Liver (tissue), 9 donors: ENCODE results near the gene LYG1. TPM values are rescaled to one million over a fixed set of nuclear protein-coding genes. Genes with fewer than 3 reads are reported as not detected.

ENCODE experiments used
- DNase-seq: peaks from one replicate; pipeline ENCODE4 v3.0.0-alpha.2; 2017; ENCODE audit warnings: low spot score
- H3K27ac ChIP-seq, 2 donors: one replicate each; pipeline ENCODE4 v1.7.0; 2013; ENCODE audit warnings: inconsistent platforms in 2 of 2, low read length in 2 of 2, control low read depth in 1 of 2, low read depth in 1 of 2, mild to moderate bottlenecking in 1 of 2
- H3K27me3 ChIP-seq, 4 donors: one replicate each; pipeline versions ENCODE4 v1.6.1 to v1.7.0; 2013; ENCODE audit warnings: low read length in 3 of 4, inconsistent platforms in 1 of 4, mild to moderate bottlenecking in 1 of 4, moderate library complexity in 1 of 4; ENCODE audit not compliant: control insufficient read depth in 4 of 4, insufficient read depth in 4 of 4
- H3K36me3 ChIP-seq, 4 donors: one replicate each; pipeline versions ENCODE4 v1.6.1 to v1.7.0; 2013; ENCODE audit warnings: low read length in 3 of 4, mild to moderate bottlenecking in 3 of 4, low read depth in 1 of 4, moderate library complexity in 1 of 4; ENCODE audit not compliant: control insufficient read depth in 4 of 4, insufficient read depth in 3 of 4
- H3K4me1 ChIP-seq, 4 donors: one replicate each; pipeline versions ENCODE4 v1.6.1 to v1.7.0; 2013; ENCODE audit warnings: low read length in 3 of 4, mild to moderate bottlenecking in 3 of 4, moderate library complexity in 1 of 4; ENCODE audit not compliant: control insufficient read depth in 4 of 4, insufficient read depth in 4 of 4
- H3K4me3 ChIP-seq, 3 donors: one replicate each; pipeline versions ENCODE4 v1.6.1 to v1.7.0; 2013; ENCODE audit warnings: low read length in 3 of 3, control low read depth in 1 of 3, low read depth in 1 of 3, mild to moderate bottlenecking in 1 of 3
- H3K9ac ChIP-seq, 2 donors: one replicate each; pipeline ENCODE4 v1.7.0; 2013; ENCODE audit warnings: low read length in 2 of 2, mild to moderate bottlenecking in 2 of 2, moderate library complexity in 2 of 2, control low read depth in 1 of 2, low read depth in 1 of 2
- H3K9me3 ChIP-seq, 4 donors: one replicate each; pipeline versions ENCODE4 v1.6.1 to v1.7.0; 2013; ENCODE audit warnings: low read length in 3 of 4; ENCODE audit not compliant: control insufficient read depth in 4 of 4
- ATF3 ChIP-seq: IDR thresholded peaks from 2 replicates; pipeline ENCODE4 v1.6.1; 2016; ENCODE audit warnings: antibody characterized with exemption
- CTCF ChIP-seq: fragments of 150-350 bp; IDR thresholded peaks from 2 replicates; pipeline ENCODE4 v1.5.1; 2017; ENCODE audit warnings: improper control_type of control experiment, low read depth, low read length; ENCODE audit not compliant: missing input control
- EGR1 ChIP-seq, 2 donors: IDR thresholded peaks; 2 replicates each; pipeline ENCODE4 v1.6.1; 2016 to 2018; ENCODE audit warnings: antibody characterized with exemption in 2 of 2, low read depth in 2 of 2
- FOXA1 ChIP-seq: IDR thresholded peaks from 2 replicates; pipeline ENCODE4 v1.6.1; 2016; ENCODE audit warnings: antibody characterized with exemption
- FOXA2 ChIP-seq: IDR thresholded peaks from 2 replicates; pipeline ENCODE4 v1.6.1; 2016; ENCODE audit warnings: antibody characterized with exemption
- HNF4A ChIP-seq, 2 donors: conservative IDR thresholded peaks; 2 replicates each; pipeline ENCODE4 v1.6.1; 2016; ENCODE audit warnings: antibody characterized with exemption in 2 of 2, mild to moderate bottlenecking in 2 of 2
- MAX ChIP-seq: IDR thresholded peaks from 2 replicates; pipeline ENCODE4 v1.6.1; 2016; ENCODE audit warnings: antibody characterized with exemption
- NR2F2 ChIP-seq: IDR thresholded peaks from 2 replicates; pipeline ENCODE4 v1.6.1; 2016; ENCODE audit warnings: antibody characterized with exemption
- REST ChIP-seq: IDR thresholded peaks from 2 replicates; pipeline ENCODE4 v1.6.1; 2016; ENCODE audit warnings: antibody characterized with exemption, mild to moderate bottlenecking
- SP1 ChIP-seq: IDR thresholded peaks from 2 replicates; pipeline ENCODE4 v1.6.1; 2018; ENCODE audit warnings: antibody characterized with exemption, mild to moderate bottlenecking
- TAF1 ChIP-seq: conservative IDR thresholded peaks from 2 replicates; pipeline ENCODE4 v1.6.1; 2016; ENCODE audit warnings: antibody characterized with exemption, mild to moderate bottlenecking
- YY1 ChIP-seq: IDR thresholded peaks from 2 replicates; pipeline ENCODE4 v1.6.1; 2016; ENCODE audit warnings: antibody characterized with exemption, mild to moderate bottlenecking
- ZBTB33 ChIP-seq: IDR thresholded peaks from 2 replicates; pipeline ENCODE4 v1.6.1; 2016; ENCODE audit warnings: antibody characterized with exemption
- WGBS: extraction: QIAGEN DNeasy Blood & Tissue Kit; methylation state at CpG from one replicate; pipeline ENCODE4 v1.1.7; 2013; 5-methylcytosine and 5-hydroxymethylcytosine counted together
- polyA plus RNA-seq, 2 donors: library from polyadenylated mRNA; stranded (reverse) in 1 of 2; unstranded in 1 of 2; fragments of 200-250 nt in 1 of 2; fragments of >200 nt in 1 of 2; fragmentation: Nextera tagmentation in 1 of 2; extraction: Ambion mirVana in 1 of 2; gene quantifications; one replicate each; pipeline versions ENCODE4 v1.2.1 to v1.2.3, GENCODE V29; 2013 to 2015
- total RNA-seq, 2 donors: library from RNA; depleted of rRNA; stranded (reverse); fragments of >200 nt; gene quantifications; one replicate each; pipeline ENCODE4 v1.2.3, GENCODE V29; 2014
- donor health status: healthy.
- donor health status: healthy.
- donor health status: healthy.
- donor health status: healthy.
- donor health status: healthy.

LYG1 gene
- total and polyA plus RNA-seq, 4 donors, result 0.14 to 0.85 (median 0.55) TPM

GRCh38 chr2:99275882-99276281 is 25.1 kb downstream of the LYG1 start (continued):
- no peak for TF ChIP-seq CTCF

- no peak overlapping the region for H3K27ac ChIP-seq
- H3K4me1 ChIP-seq, result no peaks in the 10 kb centered on the region
- no peak overlapping the region for H3K9ac ChIP-seq
- 86% methylated on average over 4 of the region's 4 CpGs for WGBS
- no peak overlapping the region for H3K4me3 ChIP-seq
- no peak for DNase-seq
- H3K27me3 ChIP-seq, result no peaks in the 10 kb centered on the region
- no peaks in the 10 kb centered on the region for H3K9me3 ChIP-seq
- H3K36me3 ChIP-seq, result no peaks in the 10 kb centered on the region
- TF ChIP-seq MAX (no peak), CTCF (no peak), EGR1 (IDR thresholded peaks at IDR 0.05; ENCODE audit: low read depth in 2 of 2) (no peak), FOXA1 (no peak), REST (no peak), TAF1 (no peak), FOXA2 (no peak), HNF4A (conservative IDR thresholded peaks at IDR 0.05) (no peak), ATF3 (no peak)
Measured at GRCh38 chr2:99261242-99261641, 39.8 kb downstream of the LYG1 start.

- Histone ChIP-seq H3K36me3 (no peaks in the 10 kb centered on the region), H3K4me3 (no peak overlapping the region), H3K27ac (no peak overlapping the region), H3K9ac (no peak overlapping the region), H3K4me1 (no peaks in the 10 kb centered on the region), H3K9me3 (no peaks in the 10 kb centered on the region), H3K27me3 (no peaks in the 10 kb centered on the region)
- no peak for TF ChIP-seq EGR1 (IDR thresholded peaks at IDR 0.05; ENCODE audit: low read depth in 2 of 2)
- TF ChIP-seq YY1, result no peak
- TF ChIP-seq ZBTB33, result no peak
- no peak for TF ChIP-seq SP1
- no peak for TF ChIP-seq ATF3
- no peak for TF ChIP-seq MAX
- TF ChIP-seq NR2F2, result no peak
- no peak for TF ChIP-seq FOXA2
- no peak for TF ChIP-seq HNF4A (conservative IDR thresholded peaks at IDR 0.05)
- 97% methylated on average over 2 of the region's 2 CpGs for WGBS
- DNase-seq, result no peak
Measured at GRCh38 chr2:99260184-99260583, 40.8 kb downstream of the LYG1 start.
